Activated CD8-positive, alpha-beta T cell treated with anti-CD3 and anti-CD28 coated beads for 36 hours (primary cell): ENCODE measurements around the gene DAAM2. TPM values are rescaled to one million over a fixed set of nuclear protein-coding genes. Genes with fewer than 3 reads are reported as not detected.

Experiments
- ATAC-seq: fragments of 200-7000 bp; cut with Tn5 transposase; one replicate; pipeline ENCODE4 v1.10.0; 2021; ENCODE audit warnings: mild to moderate bottlenecking, moderate library complexity
- CTCF ChIA-PET: fragments of 350-600 bp; sonication (Branson Sonifier 250); formaldehyde crosslinking; loops from one replicate; lab custom pipeline; 2021; ENCODE audit warnings: antibody characterized with exemption; lab: Charles Lee
- POLR2A ChIA-PET: fragments of 350-600 bp; sonication (Branson Sonifier 250); formaldehyde crosslinking; loops from one replicate; lab custom pipeline; 2021; ENCODE audit warnings: antibody characterized with exemption; lab: Charles Lee
- DNase-seq: peaks from one replicate; pipeline ENCODE4 v3.0.0-alpha.2; 2020
- H3K27ac Mint-ChIP-seq: one replicate; pipeline ENCODE4 v1.8.0; 2021; ENCODE audit warnings: mild to moderate bottlenecking, mixed read lengths
- H3K27me3 Mint-ChIP-seq: one replicate; pipeline ENCODE4 v1.8.0; 2021; ENCODE audit warnings: mixed read lengths
- H3K36me3 Mint-ChIP-seq: one replicate; pipeline ENCODE4 v1.8.0; 2021; ENCODE audit warnings: low read depth, mixed read lengths
- H3K4me1 Mint-ChIP-seq: one replicate; pipeline ENCODE4 v1.8.0; 2021; ENCODE audit warnings: low read depth, mixed read lengths
- H3K4me3 Mint-ChIP-seq: one replicate; pipeline ENCODE4 v1.8.0; 2021; ENCODE audit warnings: mild to moderate bottlenecking, moderate library complexity, mixed read lengths
- H3K9me3 Mint-ChIP-seq: one replicate; pipeline ENCODE4 v1.8.0; 2021; ENCODE audit warnings: mixed read lengths
- CTCF ChIP-seq: fragments of 200-600 bp; IDR thresholded peaks from one replicate; pipeline ENCODE4 v1.8.0; 2022; ENCODE audit warnings: antibody characterized with exemption, mild to moderate bottlenecking
- intact Hi-C: fragments of 100-400 bp; cut with micrococcal nuclease; formaldehyde crosslinking; loops from one replicate; pipeline ENCODE4 v1.10.0; 2022
- total RNA-seq, 2 experiments: library from RNA; stranded (reverse); gene quantifications; one replicate each; pipeline ENCODE4 v1.2.3, GENCODE V29; 2021

Gene DAAM2
- total RNA-seq, 2 experiments from 2014 or later: not detected

GRCh38 chr6:39923861-39924260 lies 131.7 kb downstream of the DAAM2 start:
- Mint-ChIP-seq H3K4me3 (no peak overlapping the region), H3K36me3 (no peaks in the 10 kb centered on the region), H3K27ac (no peak overlapping the region), H3K27me3 (no peaks in the 10 kb centered on the region), H3K9me3 (peaks cover 4% of the 10 kb centered on the region), H3K4me1 (peaks cover 8% of the 10 kb centered on the region)
- ATAC-seq (no peak), DNase-seq (no peak)
- intact Hi-C loops: no loop called here
- TF ChIP-seq CTCF: no peak
- ChIA-PET CTCF (no interaction called here), POLR2A (no interaction called here)

GRCh38 chr6:39924283-39924682 lies 132.1 kb downstream of the DAAM2 start:
- ATAC-seq (no peak), DNase-seq (no peak)
- intact Hi-C loops: no loop called here
- no peak overlapping the region for H3K27ac Mint-ChIP-seq
- H3K9me3 Mint-ChIP-seq: peaks cover 4% of the 10 kb centered on the region
- H3K36me3 Mint-ChIP-seq: no peaks in the 10 kb centered on the region
- no peak overlapping the region for H3K4me3 Mint-ChIP-seq
- ChIA-PET POLR2A (no interaction called here), CTCF (no interaction called here)
- H3K4me1 Mint-ChIP-seq: peaks cover 8% of the 10 kb centered on the region
- no peak for TF ChIP-seq CTCF
- H3K27me3 Mint-ChIP-seq: no peaks in the 10 kb centered on the region

GRCh38 chr6:39925191-39925930 lies 133.2 kb downstream of the DAAM2 start:
- H3K4me3 Mint-ChIP-seq: no peak overlapping the region

GRCh38 chr6:39925931-39926290 lies 133.7 kb downstream of the DAAM2 start:
- ChIA-PET CTCF (no interaction called here), POLR2A (no interaction called here)
- Mint-ChIP-seq H3K27me3 (no peaks in the 10 kb centered on the region), H3K9me3 (peaks cover 4% of the 10 kb centered on the region), H3K27ac (peak overlapping the region; percentile 23), H3K4me3 (no peak overlapping the region), H3K4me1 (peaks cover 8% of the 10 kb centered on the region), H3K36me3 (no peaks in the 10 kb centered on the region)
- no peak for DNase-seq
- TF ChIP-seq CTCF: no peak
- intact Hi-C loops: no loop called here
- no peak for ATAC-seq

More at GRCh38 chr6:39925191-39925930, 133.2 kb downstream of the DAAM2 start:
- no peak for TF ChIP-seq CTCF
- no peak overlapping the region for H3K27ac Mint-ChIP-seq
- H3K9me3 Mint-ChIP-seq: peaks cover 4% of the 10 kb centered on the region
- ChIA-PET CTCF (no interaction called here), POLR2A (no interaction called here)
- ATAC-seq (no peak), DNase-seq (no peak)
- intact Hi-C loops: no loop called here
- no peaks in the 10 kb centered on the region for H3K36me3 Mint-ChIP-seq
- H3K4me1 Mint-ChIP-seq: peaks cover 8% of the 10 kb centered on the region
- no peaks in the 10 kb centered on the region for H3K27me3 Mint-ChIP-seq

GRCh38 chr6:39926668-39927067 lies 134.5 kb downstream of the DAAM2 start:
- DNase-seq: no peak
- H3K9me3 Mint-ChIP-seq: peaks cover 4% of the 10 kb centered on the region
- ATAC-seq: no peak
- intact Hi-C loops: no loop called here
- no peaks in the 10 kb centered on the region for H3K27me3 Mint-ChIP-seq
- CTCF ChIA-PET: no interaction called here
- TF ChIP-seq CTCF: no peak
- H3K27ac Mint-ChIP-seq: peak overlapping the region; percentile 23
- POLR2A ChIA-PET: no interaction called here
- peaks cover 8% of the 10 kb centered on the region for H3K4me1 Mint-ChIP-seq
- H3K36me3 Mint-ChIP-seq: no peaks in the 10 kb centered on the region
- no peak overlapping the region for H3K4me3 Mint-ChIP-seq
